Measurements from ENCODE around the gene FNDC11. TPM values are rescaled to one million over a fixed set of nuclear protein-coding genes. Genes with fewer than 3 reads are reported as not detected.

The FNDC11 gene
- total RNA-seq, 6 experiments from 2014 or later = not detected

DNA sequence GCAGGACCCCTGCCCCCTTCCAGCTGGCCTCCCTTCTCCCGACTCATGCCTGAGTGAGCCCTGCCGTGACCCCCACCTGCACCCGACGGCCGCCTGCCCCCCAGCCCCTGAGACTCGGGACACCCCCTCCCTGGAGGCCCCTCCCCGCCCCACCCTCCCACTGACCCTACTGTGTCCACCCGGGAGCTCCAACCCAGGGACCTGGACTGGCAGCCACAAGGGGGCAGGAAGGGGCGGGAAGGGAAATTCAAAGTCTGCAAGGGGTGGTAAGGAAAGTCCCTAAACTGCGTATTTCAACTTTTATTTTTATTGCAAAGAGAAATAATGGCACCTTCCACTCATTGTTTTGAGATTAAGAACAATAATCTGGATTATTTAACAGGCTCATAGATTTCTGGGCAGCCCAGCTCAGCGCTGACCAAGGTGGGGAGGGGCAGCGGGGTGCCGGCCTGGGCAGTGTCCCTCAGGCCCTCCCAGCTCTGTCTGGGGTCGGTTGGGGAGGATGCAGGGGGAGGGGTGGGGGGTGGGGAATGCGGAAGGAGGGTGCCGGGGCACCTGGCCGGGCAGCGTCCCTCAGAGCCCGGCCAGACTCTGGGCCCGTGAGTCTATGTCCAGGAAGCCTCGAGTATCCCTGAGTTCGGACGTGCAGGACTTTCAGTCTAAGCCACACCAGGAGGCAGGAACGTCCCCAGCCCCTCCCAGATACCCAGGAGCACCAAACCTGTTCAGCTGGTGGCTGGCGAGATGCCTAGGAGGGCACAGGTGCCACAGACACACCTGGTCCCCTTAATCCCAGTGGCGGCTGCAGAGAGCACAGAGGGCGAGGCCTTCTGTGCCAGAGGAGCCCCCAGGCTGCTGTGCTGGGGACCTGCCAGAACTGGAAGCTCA is 15.5 kb upstream of the FNDC11 start:
- intact Hi-C loops (cut with DNase I) = loop anchor here in 1 of 2 donors (10.0 kb wide), 1 partner anchor 436 kb away; the partner anchor contains the start of gene SAMD10

DNA sequence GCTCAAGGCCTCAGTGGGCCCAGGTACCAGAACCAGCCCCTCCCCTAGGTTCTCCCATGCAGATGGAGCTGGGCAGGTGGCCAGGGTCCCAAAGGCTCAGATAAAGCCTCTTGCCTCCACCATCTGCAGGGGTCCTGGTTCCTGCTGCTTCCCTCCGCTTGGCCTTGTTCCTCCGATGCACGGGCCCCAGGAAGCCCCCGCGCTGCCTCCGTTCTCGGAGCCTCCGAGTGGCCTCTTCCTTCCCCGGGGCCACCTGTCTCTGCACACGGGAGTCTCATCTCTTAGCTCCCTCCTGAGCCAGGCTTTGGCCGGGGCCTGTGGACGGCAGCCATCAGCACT is 14.9 kb upstream of the FNDC11 start:
- WGBS (ENCODE audit: insufficient coverage, low coverage, low lambda C conversion rate, missing lambda C conversion rate) = 70% methylated on average over 5 of the region's 12 CpGs
- H3K4me3 ChIP-seq = no peak overlapping the region
- no peak overlapping the region for H3K27ac ChIP-seq
- intact Hi-C loops (cut with DNase I) = loop anchor here in 1 of 2 donors (10.0 kb wide), 1 partner anchor 436 kb away; the partner anchor contains the start of gene SAMD10
- no peaks in the 10 kb centered on the region for H3K27me3 ChIP-seq
- ATAC-seq = no peak
- TF ChIP-seq POLR2A (IDR thresholded peaks at IDR 0.05) = no peak
- TF ChIP-seq, protein P1, sequence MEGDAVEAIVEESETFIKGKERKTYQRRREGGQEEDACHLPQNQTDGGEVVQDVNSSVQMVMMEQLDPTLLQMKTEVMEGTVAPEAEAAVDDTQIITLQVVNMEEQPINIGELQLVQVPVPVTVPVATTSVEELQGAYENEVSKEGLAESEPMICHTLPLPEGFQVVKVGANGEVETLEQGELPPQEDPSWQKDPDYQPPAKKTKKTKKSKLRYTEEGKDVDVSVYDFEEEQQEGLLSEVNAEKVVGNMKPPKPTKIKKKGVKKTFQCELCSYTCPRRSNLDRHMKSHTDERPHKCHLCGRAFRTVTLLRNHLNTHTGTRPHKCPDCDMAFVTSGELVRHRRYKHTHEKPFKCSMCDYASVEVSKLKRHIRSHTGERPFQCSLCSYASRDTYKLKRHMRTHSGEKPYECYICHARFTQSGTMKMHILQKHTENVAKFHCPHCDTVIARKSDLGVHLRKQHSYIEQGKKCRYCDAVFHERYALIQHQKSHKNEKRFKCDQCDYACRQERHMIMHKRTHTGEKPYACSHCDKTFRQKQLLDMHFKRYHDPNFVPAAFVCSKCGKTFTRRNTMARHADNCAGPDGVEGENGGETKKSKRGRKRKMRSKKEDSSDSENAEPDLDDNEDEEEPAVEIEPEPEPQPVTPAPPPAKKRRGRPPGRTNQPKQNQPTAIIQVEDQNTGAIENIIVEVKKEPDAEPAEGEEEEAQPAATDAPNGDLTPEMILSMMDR (IDR thresholded peaks at IDR 0.05) = no peak
- DNase-seq = no peak
- H3K36me3 ChIP-seq = no peaks in the 10 kb centered on the region
- H3K4me1 ChIP-seq = peaks cover 0 to 16% (median 7%) of the 10 kb centered on the region in 4 donors
- H3K9me3 ChIP-seq = no peaks in the 10 kb centered on the region

More for the DNA sequence above, 15.5 kb upstream of the FNDC11 start:
- ATAC-seq (peak; percentile 6 to 34 (median 20)), DNase-seq (no peak)
- WGBS (ENCODE audit: insufficient coverage, low coverage, low lambda C conversion rate, missing lambda C conversion rate) = 41% methylated on average over 6 of the region's 27 CpGs
- no peak for TF ChIP-seq POLR2A (IDR thresholded peaks at IDR 0.05)
- TF ChIP-seq, protein P1 (IDR thresholded peaks at IDR 0.05) = peak in 2 of 4 donors; percentile 14 to 22
- Histone ChIP-seq H3K36me3 (no peaks in the 10 kb centered on the region), H3K4me1 (peaks cover 0 to 16% (median 7%) of the 10 kb centered on the region in 4 donors), H3K4me3 (peak overlapping the region; percentile 32 to 46 (median 33)), H3K27ac (peak overlapping the region in 2 of 3 donors; percentile 72 to 75), H3K9me3 (no peaks in the 10 kb centered on the region), H3K27me3 (no peaks in the 10 kb centered on the region)

DNA sequence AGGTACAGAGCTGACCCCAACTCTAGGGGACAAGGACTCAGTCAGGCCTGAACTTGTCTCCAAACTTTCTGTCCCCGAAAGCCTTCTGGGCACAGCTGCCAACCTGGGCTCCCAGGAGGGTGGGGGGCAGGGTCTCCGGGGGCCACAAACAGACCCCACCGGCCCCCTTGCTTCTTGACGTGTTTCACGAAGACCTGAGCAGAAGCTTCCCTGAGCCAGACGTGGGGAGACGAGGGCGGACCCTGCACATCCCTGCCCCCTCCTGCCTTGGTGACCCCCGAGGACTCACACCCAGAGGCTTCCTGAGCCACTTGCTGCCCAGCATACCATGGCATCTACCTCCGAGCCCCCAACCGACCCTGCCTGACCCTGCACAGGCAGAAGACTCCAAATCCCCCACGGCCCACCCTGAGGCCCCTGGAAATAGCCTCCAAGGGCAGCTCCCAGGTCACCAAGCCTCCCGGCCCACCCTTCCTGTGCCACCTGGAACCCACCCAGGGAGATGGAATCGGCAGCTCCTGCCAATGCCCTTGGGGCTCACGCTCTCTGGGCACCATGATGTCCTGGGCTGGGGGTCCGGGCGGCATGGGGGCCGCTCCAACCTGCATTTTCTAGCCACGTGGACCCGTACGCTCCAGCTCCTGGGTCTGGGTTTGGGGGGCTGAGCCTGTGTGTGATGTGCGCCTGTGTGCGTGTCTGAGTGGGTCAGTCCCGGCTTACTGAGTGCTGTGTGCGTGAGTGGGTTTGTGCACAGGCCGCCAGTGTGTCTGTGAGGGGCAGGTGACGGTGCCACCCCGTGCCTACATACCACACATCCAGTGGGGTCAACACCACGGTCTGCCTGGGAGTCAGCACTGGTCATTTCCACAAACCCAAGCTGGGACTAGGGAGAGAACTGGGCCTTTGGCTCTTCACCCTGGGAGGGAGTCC is 14.3 kb upstream of the FNDC11 start:
- Histone ChIP-seq H3K27me3 (no peaks in the 10 kb centered on the region), H3K9me3 (no peaks in the 10 kb centered on the region), H3K27ac (no peak overlapping the region), H3K4me1 (peaks cover 0 to 13% (median 6%) of the 10 kb centered on the region in 4 donors), H3K4me3 (no peak overlapping the region), H3K36me3 (no peaks in the 10 kb centered on the region)
- DNase-seq = no peak
- no peak for ATAC-seq
- TF ChIP-seq POLR2A (IDR thresholded peaks at IDR 0.05) = no peak
- TF ChIP-seq, protein P1 (IDR thresholded peaks at IDR 0.05) = no peak
- WGBS (ENCODE audit: insufficient coverage, low coverage, low lambda C conversion rate, missing lambda C conversion rate) = no CpG with 5 or more reads among the region's 29 CpGs
- intact Hi-C loops (cut with DNase I) = loop anchor here (10.0 kb wide), 1 partner anchor 435 kb away; the partner anchor contains the start of gene SAMD10 (in 2 of the 2)

DNA sequence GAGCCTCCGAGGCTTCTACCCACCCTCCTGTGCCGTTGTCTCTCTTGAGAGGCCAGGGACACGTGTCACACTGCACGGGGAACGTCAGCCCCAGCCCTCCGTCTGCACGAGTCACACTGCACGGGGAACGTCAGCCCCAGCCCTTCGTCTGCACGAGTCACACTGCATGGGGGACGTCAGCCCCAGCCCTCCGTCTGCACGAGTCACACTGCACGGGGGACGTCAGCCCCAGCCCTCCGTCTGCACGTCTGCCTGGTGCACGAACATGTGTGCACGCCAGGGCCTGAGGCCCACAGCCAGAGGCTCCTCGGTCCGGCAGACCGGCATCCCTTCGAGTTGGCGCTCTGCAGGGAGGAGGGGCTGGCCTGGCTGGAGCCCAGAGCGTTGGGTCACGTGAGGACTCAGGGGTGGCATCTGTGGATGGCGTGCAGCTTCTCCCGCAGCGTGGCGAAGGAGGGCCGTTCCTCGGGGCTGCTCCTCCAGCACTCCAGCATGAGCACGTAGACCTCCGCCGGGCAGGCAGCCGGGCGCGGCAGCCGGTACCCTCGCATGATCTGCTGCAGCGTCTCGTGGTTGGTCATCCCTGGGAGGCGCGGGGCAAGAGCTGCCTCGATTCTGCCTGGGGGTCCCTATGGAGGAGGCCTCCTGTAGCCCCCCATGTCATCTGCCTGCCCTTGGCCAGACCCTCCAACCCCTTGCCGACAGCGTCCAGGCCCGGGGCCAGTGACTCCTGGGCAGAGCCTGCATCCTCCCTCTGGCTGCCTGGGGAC is 13.4 kb upstream of the FNDC11 start:
- WGBS (ENCODE audit: insufficient coverage, low coverage, low lambda C conversion rate, missing lambda C conversion rate) = no CpG with 5 or more reads among the region's 49 CpGs
- intact Hi-C loops (cut with DNase I) = loop anchor here in 1 of 2 donors (10.0 kb wide), 1 partner anchor 434 kb away; the partner anchor contains the start of gene SAMD10
- Histone ChIP-seq H3K36me3 (no peaks in the 10 kb centered on the region), H3K27me3 (no peaks in the 10 kb centered on the region), H3K27ac (no peak overlapping the region), H3K4me1 (peaks cover 0 to 10% (median 4%) of the 10 kb centered on the region in 4 donors), H3K4me3 (no peak overlapping the region), H3K9me3 (no peaks in the 10 kb centered on the region)
- ATAC-seq (no peak), DNase-seq (no peak)
- TF ChIP-seq, protein P1 (IDR thresholded peaks at IDR 0.05) = no peak
- no peak for TF ChIP-seq POLR2A (IDR thresholded peaks at IDR 0.05)
